ENCODE data around the gene FNBP1L.

FNBP1L gene

DNA sequence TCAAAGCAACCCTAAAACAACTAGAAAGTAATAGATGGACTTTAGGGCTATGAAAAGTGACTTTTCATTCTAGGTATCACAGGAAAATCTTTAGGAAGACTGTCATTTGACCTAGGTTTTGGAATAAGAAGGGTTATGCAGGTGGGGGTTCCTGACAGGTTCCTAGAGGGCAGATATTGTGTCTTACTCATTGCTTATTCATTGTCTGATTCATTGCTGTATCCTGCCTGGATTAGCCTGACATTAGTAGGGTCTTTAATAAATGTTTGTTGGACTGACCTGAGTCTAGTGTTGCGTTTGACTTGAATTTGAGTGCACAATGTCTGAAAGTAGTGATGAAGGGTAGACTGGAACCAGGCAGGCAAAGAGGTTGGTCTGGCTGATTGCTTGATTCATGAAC, 6.0 kb downstream of the FNBP1L start:
- Histone ChIP-seq H3K36me3 (ENCODE audit: control insufficient read depth in 2 of 2, insufficient read depth in 1 of 2, low read length in 2 of 2) (peaks cover 0 to 4% of the 10 kb centered on the region in 2 experiments; a peak in 1 of 3 replicates), H3K27ac (ENCODE audit: extremely low read depth, low read depth, low read length) (no peak overlapping the region), H3K4me3 (ENCODE audit: low read depth, low read length) (no peak overlapping the region), H3K4me1 (ENCODE audit: control insufficient read depth, insufficient read depth, low read length) (no peaks in the 10 kb centered on the region; the same call in 1 of the 2 replicates), H3K9me3 (ENCODE audit: control insufficient read depth, insufficient read depth, low read depth, low read length) (no peaks in the 10 kb centered on the region)
- ChIA-PET POLR2A (no interaction called here), CTCF (interaction anchor here (0.6 kb wide), 1 partner anchor 235 kb away, joined by 3 read pairs; no protein-coding TSS in a partner anchor)
- TF ChIP-seq KLF16 (tag by site-specific recombination; IDR thresholded peaks at IDR 0.05) (no peak), ZNF138 (tag by site-specific recombination; IDR thresholded peaks at IDR 0.05; ENCODE audit: borderline replicate concordance) (no peak), ZNF677 (tag by site-specific recombination; IDR thresholded peaks at IDR 0.05) (no peak), ZNF510 (tag by site-specific recombination; IDR thresholded peaks at IDR 0.05; ENCODE audit: insufficient replicate concordance) (no peak)
- TF ChIP-seq, protein P1, sequence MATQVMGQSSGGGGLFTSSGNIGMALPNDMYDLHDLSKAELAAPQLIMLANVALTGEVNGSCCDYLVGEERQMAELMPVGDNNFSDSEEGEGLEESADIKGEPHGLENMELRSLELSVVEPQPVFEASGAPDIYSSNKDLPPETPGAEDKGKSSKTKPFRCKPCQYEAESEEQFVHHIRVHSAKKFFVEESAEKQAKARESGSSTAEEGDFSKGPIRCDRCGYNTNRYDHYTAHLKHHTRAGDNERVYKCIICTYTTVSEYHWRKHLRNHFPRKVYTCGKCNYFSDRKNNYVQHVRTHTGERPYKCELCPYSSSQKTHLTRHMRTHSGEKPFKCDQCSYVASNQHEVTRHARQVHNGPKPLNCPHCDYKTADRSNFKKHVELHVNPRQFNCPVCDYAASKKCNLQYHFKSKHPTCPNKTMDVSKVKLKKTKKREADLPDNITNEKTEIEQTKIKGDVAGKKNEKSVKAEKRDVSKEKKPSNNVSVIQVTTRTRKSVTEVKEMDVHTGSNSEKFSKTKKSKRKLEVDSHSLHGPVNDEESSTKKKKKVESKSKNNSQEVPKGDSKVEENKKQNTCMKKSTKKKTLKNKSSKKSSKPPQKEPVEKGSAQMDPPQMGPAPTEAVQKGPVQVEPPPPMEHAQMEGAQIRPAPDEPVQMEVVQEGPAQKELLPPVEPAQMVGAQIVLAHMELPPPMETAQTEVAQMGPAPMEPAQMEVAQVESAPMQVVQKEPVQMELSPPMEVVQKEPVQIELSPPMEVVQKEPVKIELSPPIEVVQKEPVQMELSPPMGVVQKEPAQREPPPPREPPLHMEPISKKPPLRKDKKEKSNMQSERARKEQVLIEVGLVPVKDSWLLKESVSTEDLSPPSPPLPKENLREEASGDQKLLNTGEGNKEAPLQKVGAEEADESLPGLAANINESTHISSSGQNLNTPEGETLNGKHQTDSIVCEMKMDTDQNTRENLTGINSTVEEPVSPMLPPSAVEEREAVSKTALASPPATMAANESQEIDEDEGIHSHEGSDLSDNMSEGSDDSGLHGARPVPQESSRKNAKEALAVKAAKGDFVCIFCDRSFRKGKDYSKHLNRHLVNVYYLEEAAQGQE (tag by site-specific recombination; IDR thresholded peaks at IDR 0.05): no peak
- TF ChIP-seq, protein P2, sequence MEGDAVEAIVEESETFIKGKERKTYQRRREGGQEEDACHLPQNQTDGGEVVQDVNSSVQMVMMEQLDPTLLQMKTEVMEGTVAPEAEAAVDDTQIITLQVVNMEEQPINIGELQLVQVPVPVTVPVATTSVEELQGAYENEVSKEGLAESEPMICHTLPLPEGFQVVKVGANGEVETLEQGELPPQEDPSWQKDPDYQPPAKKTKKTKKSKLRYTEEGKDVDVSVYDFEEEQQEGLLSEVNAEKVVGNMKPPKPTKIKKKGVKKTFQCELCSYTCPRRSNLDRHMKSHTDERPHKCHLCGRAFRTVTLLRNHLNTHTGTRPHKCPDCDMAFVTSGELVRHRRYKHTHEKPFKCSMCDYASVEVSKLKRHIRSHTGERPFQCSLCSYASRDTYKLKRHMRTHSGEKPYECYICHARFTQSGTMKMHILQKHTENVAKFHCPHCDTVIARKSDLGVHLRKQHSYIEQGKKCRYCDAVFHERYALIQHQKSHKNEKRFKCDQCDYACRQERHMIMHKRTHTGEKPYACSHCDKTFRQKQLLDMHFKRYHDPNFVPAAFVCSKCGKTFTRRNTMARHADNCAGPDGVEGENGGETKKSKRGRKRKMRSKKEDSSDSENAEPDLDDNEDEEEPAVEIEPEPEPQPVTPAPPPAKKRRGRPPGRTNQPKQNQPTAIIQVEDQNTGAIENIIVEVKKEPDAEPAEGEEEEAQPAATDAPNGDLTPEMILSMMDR (tag by site-specific recombination; IDR thresholded peaks at IDR 0.05): no peak

DNA sequence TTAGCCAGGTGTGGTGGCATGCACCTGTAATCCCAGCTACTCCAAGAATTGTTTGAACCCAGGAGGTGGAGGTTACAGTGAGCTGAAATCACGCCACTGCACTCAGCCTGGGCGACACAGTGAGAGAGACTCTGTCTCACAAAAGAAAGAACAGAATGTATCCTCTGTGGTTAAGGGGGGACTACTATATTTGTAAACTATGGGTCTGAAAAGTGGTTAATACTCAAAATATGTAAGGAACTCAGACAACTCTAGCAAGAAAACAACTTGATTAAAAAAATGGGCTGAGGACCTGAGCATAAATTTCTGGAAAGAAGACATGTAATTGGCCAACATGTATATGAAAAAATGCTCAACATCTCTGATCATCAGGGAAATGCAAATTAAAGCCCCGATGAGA, 11.2 kb downstream of the FNBP1L start:
- H3K9me3 ChIP-seq (ENCODE audit: control insufficient read depth, insufficient read depth, low read depth, low read length): no peaks in the 10 kb centered on the region
- TF ChIP-seq, protein P3, sequence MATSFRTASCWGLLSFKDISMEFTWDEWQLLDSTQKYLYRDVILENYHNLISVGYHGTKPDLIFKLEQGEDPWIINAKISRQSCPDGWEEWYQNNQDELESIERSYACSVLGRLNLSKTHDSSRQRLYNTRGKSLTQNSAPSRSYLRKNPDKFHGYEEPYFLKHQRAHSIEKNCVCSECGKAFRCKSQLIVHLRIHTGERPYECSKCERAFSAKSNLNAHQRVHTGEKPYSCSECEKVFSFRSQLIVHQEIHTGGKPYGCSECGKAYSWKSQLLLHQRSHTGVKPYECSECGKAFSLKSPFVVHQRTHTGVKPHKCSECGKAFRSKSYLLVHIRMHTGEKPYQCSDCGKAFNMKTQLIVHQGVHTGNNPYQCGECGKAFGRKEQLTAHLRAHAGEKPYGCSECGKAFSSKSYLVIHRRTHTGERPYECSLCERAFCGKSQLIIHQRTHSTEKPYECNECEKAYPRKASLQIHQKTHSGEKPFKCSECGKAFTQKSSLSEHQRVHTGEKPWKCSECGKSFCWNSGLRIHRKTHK (tag by site-specific recombination; IDR thresholded peaks at IDR 0.05): no peak
- no peak for TF ChIP-seq ZNF341 (tag by site-specific recombination; IDR thresholded peaks at IDR 0.05; ENCODE audit: low read depth)
- ChIA-PET CTCF (no interaction called here), POLR2A (no interaction called here)
- peaks cover 0 to 4% of the 10 kb centered on the region in 2 experiments; a peak in 1 of 3 replicates for H3K36me3 ChIP-seq (ENCODE audit: control insufficient read depth in 2 of 2, insufficient read depth in 1 of 2, low read length in 2 of 2)
- no peak overlapping the region for H3K27ac ChIP-seq (ENCODE audit: extremely low read depth, low read depth, low read length)
- no peaks in the 10 kb centered on the region for H3K4me1 ChIP-seq (ENCODE audit: control insufficient read depth, insufficient read depth, low read length)
- H3K4me3 ChIP-seq (ENCODE audit: low read depth, low read length): no peak overlapping the region

- H3K27ac ChIP-seq (ENCODE audit: extremely low read depth, low read depth, low read length): no peak overlapping the region
- ChIA-PET CTCF (interaction anchor here (0.7 kb wide), 1 partner anchor 1414 kb away, joined by 3 read pairs; no protein-coding TSS in a partner anchor), POLR2A (no interaction called here)
- TF ChIP-seq, protein P4, sequence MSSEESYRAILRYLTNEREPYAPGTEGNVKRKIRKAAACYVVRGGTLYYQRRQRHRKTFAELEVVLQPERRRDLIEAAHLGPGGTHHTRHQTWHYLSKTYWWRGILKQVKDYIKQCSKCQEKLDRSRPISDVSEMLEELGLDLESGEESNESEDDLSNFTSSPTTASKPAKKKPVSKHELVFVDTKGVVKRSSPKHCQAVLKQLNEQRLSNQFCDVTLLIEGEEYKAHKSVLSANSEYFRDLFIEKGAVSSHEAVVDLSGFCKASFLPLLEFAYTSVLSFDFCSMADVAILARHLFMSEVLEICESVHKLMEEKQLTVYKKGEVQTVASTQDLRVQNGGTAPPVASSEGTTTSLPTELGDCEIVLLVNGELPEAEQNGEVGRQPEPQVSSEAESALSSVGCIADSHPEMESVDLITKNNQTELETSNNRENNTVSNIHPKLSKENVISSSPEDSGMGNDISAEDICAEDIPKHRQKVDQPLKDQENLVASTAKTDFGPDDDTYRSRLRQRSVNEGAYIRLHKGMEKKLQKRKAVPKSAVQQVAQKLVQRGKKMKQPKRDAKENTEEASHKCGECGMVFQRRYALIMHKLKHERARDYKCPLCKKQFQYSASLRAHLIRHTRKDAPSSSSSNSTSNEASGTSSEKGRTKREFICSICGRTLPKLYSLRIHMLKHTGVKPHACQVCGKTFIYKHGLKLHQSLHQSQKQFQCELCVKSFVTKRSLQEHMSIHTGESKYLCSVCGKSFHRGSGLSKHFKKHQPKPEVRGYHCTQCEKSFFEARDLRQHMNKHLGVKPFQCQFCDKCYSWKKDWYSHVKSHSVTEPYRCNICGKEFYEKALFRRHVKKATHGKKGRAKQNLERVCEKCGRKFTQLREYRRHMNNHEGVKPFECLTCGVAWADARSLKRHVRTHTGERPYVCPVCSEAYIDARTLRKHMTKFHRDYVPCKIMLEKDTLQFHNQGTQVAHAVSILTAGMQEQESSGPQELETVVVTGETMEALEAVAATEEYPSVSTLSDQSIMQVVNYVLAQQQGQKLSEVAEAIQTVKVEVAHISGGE (tag by site-specific recombination; conservative IDR thresholded peaks at IDR 0.05; ENCODE audit: low read depth): no peak
- TF ChIP-seq, protein P5, sequence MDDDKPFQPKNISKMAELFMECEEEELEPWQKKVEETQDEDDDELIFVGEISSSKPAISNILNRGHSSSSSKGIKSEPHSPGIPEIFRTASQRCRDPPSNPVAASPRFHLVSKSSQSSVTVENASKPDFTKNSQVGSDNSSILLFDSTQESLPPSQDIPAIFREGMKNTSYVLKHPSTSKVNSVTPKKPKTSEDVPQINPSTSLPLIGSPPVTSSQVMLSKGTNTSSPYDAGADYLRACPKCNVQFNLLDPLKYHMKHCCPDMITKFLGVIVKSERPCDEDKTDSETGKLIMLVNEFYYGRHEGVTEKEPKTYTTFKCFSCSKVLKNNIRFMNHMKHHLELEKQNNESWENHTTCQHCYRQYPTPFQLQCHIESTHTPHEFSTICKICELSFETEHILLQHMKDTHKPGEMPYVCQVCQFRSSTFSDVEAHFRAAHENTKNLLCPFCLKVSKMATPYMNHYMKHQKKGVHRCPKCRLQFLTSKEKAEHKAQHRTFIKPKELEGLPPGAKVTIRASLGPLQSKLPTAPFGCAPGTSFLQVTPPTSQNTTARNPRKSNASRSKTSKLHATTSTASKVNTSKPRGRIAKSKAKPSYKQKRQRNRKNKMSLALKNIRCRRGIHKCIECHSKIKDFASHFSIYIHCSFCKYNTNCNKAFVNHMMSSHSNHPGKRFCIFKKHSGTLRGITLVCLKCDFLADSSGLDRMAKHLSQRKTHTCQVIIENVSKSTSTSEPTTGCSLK (tag by site-specific recombination; IDR thresholded peaks at IDR 0.05): no peak
- TF ChIP-seq ZNF169 (tag by site-specific recombination; IDR thresholded peaks at IDR 0.05) (no peak), ZNF132 (tag by site-specific recombination; IDR thresholded peaks at IDR 0.05; ENCODE audit: borderline replicate concordance) (no peak), ZIC2 (tag by site-specific recombination; IDR thresholded peaks at IDR 0.05) (no peak), ZSCAN16 (tag by site-specific recombination; IDR thresholded peaks at IDR 0.05) (no peak), ZEB2 (tag by site-specific recombination; IDR thresholded peaks at IDR 0.05) (no peak), HOXA7 (CRISPR knock-in tag; IDR thresholded peaks at IDR 0.05; ENCODE audit: borderline replicate concordance) (no peak)
- peaks cover 0 to 4% of the 10 kb centered on the region in 2 experiments; a peak in 1 of 3 replicates for H3K36me3 ChIP-seq (ENCODE audit: control insufficient read depth in 2 of 2, insufficient read depth in 1 of 2, low read length in 2 of 2)
- H3K9me3 ChIP-seq (ENCODE audit: control insufficient read depth, insufficient read depth, low read depth, low read length): no peaks in the 10 kb centered on the region
- no peak overlapping the region for H3K4me3 ChIP-seq (ENCODE audit: low read depth, low read length)
- no peaks in the 10 kb centered on the region for H3K4me1 ChIP-seq (ENCODE audit: control insufficient read depth, insufficient read depth, low read length)
These were observed 13.3 kb downstream of the FNBP1L start for GRCh38 chr1:93461236-93461635.
